ENCODE measurements around the gene ADAMTS17.
"Not testable (repeated sequence)": the region's sequence is repeated elsewhere in the genome, so short reads cannot be mapped to it uniquely, and the experiment has no call there.

ADAMTS17 gene

DNA sequence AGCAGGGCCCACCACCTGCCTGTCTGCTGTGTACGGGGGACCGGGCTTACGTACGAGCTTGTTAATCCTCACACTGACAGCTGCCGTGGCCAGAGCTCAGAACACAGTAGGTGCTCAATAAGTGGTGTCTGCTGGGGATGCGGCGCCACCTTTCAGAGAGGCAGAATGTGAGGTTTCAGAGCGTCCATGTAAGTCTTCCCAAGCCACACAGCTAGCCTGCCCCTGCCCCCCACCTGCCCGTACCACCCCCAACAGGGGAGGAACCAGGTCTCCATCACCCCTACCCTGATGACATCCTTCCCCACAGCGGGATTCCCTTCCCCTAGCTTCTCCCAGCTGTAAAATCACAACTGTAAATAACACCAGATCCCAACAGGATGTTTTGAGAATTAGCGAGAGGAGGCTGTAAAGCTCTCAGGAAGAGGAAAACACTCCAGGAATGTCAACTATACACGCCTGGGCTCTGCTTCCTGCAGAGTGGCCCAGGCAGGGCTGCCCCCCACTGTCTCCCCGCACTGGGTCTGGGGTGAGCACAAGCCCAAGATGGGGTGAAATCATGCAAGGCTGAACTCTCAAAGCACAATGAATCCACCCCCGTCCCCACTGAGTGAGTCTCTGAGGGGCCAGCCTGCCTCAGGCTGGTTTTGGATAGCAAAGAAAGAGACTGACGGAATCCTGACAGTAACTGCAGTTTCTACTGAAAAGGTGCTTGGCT, 358.4 kb downstream of the ADAMTS17 start:
- no peak for DNase-seq

DNA sequence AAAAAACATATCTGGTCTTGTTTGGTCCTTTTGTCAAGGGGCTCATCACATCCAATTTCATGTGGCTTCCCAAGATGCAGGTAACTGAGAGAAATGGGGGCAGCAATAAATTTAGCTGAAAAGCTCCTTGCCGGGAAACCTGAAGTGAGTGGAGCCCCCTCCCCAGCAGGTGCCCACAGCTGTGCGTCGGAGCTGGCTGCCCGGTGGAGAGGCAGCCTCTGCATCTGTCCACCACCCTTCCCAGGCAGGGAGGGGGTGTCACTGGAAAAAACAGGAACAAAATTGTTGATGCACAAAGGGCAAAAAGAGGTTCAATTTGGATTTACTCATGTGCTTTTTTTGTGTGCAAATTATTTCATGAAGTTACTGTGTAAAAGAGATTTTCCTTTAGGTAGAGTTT, 359.1 kb downstream of the ADAMTS17 start:
- no peak for DNase-seq

DNA sequence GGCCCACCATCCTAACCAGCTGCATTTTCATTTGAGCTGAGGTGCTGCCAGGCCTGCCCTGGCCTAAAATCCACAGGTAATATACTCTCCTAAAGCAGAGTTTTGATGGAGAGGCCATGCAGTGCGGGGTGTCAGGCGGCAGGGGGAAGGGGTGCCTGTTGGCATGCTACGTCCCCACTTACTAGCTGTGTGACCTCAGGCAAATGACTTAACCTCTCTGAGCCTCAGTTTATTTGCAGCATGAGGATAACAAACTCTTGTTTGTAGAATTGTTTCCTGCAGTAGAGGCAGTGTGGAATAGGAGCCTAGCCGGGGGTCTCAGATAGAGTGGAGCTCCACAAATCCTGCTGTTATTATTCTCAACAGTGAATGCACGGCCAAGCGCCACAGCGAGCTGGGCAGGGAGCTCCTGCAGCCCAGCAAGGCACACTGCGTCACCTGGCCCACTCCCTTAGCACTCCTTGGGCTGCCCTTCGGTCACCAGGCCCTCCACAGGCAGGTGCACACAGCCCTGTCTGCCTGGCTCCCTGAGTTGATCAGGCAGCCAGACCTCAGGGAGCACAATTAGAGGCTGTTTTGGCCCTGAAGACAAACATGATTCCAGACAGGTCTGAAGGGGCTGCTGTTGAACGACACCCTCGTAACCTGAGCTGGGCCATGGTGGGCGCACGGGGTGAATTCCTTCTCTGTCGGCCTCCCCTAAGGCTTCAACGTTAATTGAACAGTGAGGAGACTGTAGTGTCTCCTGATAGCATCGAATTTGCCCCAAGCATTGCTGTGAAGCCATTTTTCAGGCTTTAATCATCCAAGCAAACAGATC, 359.7 kb downstream of the ADAMTS17 start:
- no peak for DNase-seq

DNA sequence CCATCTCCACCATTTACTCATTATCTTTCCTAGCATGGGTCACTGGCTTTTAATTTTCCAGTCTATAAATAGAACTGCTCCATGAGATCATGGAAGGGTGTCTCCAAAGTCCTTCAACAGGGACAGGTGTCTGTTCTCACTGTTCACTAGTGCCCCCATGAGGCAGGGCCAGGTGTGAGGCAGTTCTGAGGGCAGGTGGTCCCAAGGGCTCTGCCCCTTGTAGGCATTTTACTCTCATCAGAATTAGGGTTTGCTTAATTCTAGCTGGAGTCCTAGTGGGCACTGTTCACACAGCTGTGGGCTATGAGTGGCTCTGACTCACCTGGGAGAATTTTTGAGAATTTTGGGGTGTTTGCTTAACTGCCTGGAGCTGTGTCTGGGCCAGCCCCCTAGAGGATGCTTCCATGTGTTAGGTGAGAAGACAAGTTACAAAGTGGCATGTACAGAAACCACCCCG, 360.6 kb downstream of the ADAMTS17 start:
- DNase-seq: no peak

DNA sequence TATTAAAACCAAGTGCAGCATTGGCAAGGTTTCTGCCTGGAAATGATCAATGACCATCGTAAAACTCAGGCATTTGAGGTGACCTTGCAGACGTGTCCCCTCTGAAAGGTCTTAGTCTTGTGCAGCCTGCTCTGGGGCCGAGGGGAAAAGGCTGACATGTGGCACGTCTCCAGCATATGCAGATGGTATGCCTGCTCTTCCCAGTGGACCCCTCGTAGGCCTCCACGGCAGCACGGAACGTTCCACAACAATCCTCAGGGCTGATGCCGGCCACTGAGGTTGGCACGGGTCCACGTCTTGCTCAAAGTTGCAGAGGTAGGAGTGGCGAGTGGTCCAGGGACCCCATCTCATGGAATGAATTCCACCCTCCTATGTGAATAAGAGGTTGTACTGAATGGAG, 361.0 kb downstream of the ADAMTS17 start:
- no peak for DNase-seq

DNA sequence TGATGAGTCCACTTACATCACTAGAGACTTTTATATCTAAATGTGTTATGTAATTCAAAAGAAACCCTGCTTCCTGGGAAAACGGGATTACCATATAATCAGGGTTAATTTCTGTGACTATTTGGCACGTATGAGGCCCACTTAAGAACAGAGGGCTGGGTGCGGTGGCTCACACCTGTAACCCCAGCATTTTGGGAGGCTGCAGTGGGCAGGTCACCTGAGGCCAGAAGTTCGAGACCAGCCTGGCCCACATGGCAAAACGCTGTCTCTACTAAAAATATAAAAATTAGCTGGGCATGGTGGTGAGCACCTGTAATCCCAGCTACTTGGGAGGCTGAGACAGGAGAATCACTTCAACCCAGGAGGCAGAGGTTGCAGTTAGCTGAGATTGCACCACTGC, 361.9 kb downstream of the ADAMTS17 start:
- not testable (repeated sequence) for DNase-seq

DNA sequence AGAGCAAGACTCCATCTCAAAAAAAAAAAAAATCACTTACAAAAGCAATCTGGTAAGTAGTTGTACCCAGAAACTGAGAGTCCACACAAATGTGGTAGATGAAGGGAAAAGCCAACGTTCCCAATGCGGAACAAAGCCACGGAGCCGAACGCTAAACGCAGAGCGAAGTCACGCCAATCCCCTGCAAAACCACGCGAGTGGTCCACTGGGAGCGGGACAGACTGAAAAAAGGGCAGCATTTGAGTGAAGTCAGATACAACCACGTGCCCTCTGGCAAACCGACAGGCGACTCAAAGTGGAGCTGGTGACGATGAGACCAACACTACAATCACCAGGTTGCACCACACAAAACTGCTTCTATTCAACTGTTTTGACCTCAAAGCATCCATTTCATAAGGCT, 362.4 kb downstream of the ADAMTS17 start:
- no peak for DNase-seq

DNA sequence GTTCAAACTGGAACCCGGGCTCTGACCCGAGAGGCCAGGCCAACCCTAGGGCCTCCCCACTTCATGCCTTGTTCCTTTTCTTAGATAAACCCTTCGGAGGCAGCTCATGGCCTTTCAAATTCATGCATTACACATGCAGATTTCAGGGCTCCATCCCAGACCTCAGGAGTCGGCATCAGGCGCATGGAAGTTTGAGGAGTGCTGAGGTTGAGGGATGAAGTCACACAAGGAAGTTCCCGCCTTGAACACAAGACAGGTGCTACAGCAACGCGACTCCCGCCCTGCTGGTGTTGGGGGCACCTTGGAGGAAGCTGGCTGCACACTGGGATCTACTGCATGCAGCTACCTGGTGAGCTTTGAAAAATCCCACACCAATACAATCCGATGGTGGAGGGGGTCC, 363.3 kb downstream of the ADAMTS17 start:
- no peak for DNase-seq

DNA sequence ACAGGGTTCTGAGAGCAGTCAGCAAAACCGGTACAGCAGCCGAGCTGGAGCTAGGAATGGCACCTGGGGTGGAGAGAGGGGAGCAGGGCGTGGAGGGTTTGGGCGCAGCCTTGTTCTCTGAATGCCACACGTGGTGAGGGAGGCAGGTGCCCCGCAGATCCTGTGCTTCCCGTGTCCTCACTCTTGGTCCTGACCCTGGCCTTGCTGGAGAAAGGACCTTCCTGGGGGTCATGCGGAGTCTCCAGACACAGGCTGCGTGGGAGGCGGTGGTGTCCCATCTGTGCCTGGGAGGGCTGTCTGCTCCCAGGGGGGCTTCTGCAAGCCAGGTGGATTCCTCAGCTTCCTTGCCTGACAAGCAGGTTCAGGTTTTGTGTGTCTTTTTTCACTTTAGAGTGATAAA, 363.8 kb downstream of the ADAMTS17 start:
- DNase-seq: no peak

DNA sequence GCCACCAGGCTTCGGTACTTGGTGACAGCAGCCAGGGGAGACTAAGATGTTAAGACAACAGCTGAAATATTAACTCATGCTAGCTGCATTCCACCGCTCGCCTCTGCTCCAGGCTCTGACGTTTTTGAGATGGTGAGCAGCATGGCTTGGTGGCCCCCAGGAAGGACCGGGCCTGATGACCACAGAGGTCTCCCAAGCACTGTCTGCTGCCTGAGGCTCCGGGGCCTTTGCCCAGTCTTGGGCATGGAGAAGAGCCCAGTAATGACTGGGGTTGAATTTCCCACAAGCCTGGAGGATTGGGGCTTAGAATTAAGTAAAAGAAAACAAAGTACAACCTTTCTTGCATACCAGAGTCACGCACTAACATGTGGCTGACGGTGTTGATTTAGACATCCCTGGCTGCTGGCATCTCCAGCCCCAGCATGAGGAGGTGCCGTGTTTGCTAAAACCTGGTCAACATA, 364.9 kb downstream of the ADAMTS17 start:
- no peak for DNase-seq

DNA sequence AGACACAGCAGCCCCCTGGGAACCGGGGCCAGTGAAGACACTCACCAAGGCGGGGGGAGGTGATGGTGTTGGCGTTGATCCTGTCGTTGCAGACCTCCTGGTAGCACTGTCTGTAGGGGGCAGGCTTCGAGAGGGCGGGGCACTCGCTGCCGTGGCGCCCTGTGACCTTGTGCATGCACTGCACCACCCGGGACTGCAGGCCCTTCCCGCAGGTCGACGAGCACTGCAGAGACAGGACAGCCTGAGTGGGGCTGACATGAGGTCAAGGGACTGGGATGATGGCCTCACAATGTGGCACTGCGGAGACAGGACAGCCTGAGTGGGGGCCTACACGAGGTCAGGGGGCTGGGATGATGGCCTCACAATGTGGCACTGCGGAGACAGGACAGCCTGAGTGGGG, 365.8 kb downstream of the ADAMTS17 start:
- no peak for DNase-seq

DNA sequence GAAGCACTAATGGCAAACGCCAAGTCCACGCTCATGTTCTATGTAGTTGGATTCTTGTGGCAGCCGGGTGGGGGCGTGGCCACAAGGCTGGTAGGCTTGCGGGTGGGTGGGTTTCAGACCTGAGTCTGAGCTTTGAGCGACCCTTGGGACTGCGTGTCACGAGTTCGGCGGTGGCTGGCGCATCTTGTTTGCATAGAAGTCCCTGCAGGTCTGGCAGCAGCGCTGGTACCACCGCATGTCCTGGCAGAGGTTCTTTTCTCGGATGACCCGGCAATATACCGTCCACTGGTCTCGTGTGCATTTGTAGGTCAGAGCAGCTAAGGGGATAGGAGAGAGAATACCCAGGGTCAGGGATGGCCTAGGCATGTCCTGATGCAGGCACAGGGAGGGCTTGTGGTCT, 367.5 kb downstream of the ADAMTS17 start:
- no peak for DNase-seq

DNA sequence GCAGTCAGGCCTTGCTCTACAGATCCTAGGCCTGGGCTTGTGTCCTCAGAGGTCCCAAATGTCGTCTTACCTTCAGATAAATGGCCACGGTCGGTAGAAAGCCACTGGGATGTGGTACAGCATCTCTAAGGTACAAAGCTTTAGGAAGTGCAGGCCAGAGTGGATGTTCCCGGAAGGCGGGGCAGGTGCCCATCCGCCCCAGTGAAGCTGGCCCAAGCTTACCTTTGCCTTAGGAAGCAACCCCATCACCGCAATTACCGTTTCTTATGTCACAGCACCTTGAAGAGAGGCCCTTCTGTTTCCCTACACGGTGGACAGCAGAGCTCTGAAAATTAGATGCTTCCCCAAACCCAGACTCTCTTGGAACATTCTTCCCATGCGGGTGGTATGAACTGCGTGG, 368.4 kb downstream of the ADAMTS17 start:
- DNase-seq: no peak

DNA sequence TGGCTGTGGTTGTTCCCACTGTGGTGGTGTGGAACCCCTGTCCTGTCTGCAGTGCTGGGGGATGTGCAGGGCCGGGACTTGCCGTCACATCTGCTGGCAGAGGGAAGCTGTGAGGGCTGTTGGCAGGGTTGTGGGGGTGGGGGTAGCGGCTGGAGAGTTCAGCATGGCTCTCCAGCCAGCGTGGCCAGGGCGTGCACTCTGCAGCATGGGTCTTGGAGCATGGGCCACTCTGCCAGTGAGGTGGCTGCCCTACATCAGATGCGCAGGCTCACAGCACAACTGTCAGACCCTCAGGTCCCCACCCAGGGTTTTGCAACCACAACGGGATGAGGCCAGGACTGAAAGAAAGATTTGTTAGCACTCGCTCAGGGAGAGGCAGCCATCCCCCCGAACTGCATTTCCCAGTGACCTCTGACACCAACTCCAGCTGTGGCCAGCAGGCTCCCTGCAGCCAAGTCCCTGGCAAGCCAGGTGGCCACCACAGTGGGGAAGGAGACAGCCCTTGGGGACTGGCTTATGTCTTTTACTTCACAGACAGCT, 370.8 kb downstream of the ADAMTS17 start:
- no peak for DNase-seq

DNA sequence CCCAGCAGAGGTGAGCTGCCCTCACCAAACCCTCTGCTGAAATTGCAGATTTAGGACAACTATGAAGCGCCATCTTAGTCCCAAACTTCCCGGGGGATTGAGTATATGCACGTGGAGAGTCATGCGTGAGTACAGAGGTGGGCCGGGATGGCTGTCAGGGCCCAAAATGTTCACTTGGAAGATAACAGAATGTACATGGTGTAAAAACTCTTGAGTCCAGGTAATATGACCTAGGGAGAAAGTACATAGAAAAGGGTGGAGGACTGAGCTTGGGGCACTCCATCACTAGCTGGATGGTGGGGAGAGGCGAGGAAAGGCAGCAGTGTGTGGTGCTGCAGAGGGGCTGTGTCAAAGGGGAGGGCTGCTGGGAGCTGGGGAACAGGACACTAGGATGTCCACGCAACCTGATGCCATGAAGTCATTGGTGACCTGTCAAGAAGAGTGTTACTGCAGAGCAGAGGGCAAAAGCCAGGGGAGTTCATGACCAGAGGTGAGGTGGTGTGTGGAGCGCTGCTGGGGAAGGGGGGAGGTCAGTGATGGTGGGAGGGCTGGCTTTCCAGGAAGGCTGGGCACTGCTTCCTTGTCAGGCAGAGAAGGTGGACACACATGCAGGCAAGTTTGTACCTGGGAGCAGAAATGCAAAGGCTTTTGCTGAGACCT, 372.4 kb downstream of the ADAMTS17 start:
- DNase-seq: no peak

DNA sequence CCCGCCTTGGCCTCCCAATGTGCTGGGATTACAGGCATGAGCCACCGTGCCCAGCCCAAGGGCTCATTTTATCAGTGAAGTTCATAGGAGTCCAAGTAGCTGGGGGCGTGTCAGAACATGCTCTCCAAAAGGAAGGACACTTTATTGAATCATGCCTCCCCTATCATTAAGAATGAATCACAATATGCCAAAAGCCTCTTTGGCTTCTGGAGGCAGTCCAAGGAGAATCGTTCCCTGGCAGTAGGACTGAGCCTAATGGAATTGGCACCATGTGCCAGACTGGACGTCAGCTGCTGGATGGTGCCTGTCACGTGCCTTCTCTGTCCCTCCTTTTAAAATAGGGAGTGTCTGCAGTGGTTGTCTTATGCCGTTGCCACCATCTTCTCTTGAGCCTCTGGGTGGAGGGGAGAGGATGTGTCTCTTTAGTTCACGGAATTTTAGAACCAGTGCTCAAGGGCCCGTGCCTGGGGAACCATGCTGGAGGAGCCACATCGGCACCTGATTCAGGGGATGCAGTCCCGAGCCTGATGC, 373.9 kb downstream of the ADAMTS17 start:
- no peak for DNase-seq

DNA sequence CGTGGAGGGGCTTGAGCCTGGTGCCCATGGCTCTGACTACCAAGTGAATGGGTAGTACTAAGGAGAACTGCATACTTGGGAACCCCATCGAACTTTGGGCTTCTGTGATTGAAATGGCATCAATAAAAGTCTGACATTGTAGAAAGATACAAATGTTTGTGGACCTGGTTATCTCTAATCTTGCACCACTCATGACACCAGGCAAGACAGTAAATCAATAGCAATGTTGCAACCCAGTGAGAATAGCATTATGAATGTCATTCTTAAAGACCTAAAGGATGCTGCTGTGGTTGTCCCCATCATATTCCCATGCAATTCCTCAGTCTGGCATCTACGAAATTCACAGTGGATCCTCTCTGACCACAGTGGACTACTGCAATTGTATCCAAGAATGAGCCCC, 375.0 kb downstream of the ADAMTS17 start:
- no peak for DNase-seq

DNA sequence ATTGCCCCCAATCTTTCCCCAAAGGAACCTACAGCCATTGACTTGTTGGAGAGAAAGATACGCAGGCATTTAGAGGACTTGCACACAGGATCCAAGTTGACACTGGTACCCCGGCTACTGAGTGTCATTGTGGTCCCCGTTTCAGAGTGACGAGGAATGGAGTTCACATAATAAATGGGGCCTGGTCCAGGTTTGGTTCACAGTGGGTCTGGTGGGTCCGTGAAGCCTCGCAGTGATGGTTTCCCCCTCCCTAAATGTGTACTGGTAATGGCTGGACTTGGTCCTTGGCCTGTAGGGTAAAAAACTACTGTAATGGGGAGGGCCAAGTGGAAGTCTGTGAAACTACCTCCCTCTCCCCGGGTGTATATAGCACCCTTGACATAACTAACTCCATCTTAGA, 376.4 kb downstream of the ADAMTS17 start:
- DNase-seq: no peak

DNA sequence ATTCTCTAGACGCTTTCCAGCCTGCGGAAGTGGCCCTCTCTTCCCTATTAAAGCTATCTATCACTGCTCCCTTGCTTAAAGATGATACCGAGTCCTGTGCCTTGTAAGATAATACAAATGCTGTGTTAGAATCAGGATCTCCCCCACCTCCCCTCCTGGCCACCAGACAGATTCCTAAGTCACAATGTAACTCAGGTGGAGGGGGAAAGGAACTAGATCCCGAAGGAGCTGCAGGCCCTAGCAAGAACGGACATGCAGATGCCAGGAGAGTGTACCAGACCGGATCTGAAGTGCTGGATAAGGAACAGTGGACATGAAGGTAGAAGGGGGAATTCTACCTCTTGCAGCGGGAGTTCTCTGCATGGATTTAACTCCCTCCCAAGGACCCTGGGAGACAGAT, 377.8 kb downstream of the ADAMTS17 start:
- DNase-seq: no peak

DNA sequence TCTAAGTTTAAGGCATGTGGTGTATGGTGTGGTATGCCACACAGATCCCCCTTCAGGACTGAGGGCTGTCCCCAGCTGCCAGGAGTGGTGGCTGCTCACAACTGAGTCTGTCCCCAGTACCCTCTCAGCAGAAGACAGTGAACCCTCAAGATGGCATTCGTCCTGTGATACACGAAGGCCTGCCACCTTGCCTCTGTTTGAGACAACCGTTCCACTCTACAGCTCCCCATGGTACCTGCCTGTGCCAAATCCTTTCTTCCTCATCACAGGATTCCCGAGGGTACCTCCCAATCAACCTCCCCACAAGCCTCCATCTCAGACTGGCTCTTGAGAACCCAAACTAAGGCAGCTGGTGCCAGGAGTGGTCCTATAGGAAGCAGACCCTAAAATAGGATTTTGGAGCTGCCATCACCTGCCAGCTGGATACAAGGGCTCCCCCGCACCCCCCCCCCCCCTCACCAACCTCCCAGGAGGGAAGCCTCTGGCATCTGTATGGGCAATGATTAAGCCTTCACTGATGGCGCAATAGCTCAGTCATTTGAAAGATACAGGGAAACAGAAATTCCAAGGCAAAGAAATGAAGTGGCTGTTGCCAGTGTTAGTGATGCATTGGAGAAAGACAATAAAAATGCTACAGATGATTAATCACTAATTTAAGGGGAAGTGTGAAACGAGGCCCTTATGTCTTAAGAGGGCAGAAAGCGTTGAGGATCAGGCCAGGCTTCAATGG, 378.5 kb downstream of the ADAMTS17 start:
- DNase-seq: no peak

DNA sequence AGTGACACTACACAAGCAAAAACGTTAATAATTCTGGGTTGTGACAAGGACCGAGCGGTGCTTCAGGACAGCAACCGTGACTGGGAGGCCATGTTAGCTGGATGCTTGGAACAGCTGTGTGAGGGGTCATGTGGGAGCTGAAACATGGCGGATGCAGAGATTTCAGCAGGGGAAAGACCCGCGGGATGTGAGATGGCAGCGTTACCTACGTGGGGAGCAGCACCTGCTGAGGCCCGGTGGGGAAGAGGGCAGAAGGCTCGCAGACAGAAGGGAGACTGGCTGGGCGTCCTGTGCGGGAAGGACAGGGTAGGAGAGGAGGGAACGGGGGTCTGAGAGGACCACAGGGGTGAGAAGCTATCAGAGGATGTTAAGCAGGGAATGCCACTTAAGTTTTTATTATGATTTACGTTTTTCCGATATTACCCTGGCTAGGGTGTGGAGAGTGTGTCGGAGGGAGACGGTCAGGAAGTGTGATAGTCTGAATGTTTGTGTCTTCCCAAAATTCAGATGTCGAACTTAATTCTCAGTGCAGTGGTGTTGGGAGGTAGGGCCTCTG, 379.7 kb downstream of the ADAMTS17 start:
- no peak for DNase-seq

DNA sequence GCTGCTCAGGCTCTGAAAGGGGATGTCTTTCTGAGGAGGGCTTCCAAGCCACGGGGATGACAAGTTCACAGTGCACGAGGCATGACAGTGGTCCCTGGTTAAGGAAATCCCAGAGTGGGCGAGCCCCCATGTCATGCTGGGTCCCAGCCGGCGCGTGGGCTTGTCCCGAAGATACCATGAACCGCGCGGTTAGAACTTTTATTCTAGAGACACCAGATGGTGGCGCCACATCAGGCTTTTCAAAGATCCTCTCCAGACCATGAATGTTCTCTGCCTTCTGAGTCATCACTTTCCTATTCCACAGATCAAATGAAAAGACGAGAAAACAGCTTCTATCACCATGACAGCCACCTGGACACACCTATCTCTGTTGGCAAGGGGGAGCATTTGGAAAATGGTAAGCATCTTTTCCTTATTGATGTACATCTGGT, 380.7 kb downstream of the ADAMTS17 start:
- no peak for DNase-seq
